HG02798 (cell line): ENCODE measurements around the gene HDDC3.

Experiments
- ATAC-seq: cut with Tn5 transposase; IDR thresholded peaks from one replicate; pipeline ENCODE4 v1.9.1; 2021; ENCODE audit warnings: mild to moderate bottlenecking; ENCODE audit not compliant: unreplicated experiment, poor library complexity

Gene HDDC3

GRCh38 chr15:90954712-90955623, 22.6 kb upstream of the HDDC3 start, which contains the start of gene RCCD1:
RCCD1 (plus strand) TSS chr15:90954884; CDS start chr15:90956735, 1,851 bp downstream.
- peak; percentile 94 for ATAC-seq

DNA sequence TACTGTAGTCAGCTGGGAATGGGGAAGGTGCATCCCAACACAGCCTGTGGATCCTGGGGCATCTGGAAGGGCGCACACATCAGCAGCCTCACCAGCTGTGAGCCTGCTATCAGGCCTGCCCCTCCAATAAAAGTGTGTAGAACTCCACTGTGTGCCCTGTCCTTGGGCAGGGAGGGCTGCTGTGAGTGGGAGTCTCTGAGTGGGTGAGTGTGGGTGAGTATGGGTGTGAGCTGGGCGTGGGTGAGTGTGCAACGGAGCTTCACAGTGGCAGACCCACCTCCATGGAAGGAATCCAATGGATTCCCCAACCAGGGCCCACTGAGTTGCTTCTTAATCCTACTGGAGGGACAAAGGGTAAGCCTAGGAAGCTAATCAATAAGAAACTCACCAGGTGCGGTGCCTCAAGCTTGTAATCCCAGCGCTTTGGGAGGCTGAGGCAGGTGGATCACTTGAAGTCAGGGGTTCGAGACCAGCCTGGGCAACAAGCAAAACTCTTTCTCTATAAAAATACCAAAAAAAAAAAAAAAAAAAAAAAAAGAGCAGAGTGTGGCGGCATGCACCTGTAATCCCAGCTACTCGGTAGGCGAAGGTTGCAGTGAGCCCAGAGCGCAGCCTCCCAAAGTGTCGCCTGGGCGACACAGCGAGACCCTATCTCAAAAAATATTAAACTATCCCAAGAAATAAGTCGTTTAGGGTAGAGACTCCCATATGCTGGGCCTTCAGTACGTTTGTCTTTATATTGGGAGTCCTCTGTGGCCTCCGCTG, 21.8 kb upstream of the HDDC3 start:
- no peak for ATAC-seq

- ATAC-seq = no peak
These were observed 20.7 kb upstream of the HDDC3 start for GRCh38 chr15:90952901-90953677.

GRCh38 chr15:90950676-90951075, 18.3 kb upstream of the HDDC3 start:
- ATAC-seq = no peak

DNA sequence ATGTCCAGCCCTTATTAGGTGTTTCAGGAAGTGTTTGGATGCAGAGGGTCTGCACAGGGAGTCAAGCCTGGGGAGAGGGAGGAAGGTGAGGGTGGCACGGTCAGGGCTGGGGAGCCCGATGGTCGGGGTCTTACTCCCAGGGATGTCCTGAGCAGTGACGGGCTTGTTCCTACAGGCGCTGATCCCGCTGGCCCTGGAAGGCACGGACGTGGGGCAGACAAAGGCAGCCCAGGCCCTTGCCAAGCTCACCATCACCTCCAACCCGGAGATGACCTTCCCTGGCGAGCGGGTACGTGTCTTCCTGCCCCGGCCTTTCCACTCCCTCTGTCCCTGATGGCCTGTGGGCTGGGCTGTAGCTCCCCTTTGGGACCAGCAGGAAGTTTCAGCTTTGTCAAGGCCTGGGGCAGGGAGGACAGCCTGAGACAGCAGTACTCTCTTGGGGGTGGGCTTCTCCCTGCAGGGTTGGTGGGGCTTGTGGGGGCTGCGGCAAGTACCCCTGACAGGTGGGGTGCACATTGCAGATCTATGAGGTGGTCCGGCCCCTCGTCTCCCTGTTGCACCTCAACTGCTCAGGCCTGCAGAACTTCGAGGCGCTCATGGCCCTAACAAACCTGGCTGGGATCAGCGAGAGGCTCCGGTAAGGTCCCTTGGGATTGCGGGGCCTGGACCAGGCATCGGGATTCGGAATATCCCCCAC, 17.8 kb upstream of the HDDC3 start:
- ATAC-seq = no peak

DNA sequence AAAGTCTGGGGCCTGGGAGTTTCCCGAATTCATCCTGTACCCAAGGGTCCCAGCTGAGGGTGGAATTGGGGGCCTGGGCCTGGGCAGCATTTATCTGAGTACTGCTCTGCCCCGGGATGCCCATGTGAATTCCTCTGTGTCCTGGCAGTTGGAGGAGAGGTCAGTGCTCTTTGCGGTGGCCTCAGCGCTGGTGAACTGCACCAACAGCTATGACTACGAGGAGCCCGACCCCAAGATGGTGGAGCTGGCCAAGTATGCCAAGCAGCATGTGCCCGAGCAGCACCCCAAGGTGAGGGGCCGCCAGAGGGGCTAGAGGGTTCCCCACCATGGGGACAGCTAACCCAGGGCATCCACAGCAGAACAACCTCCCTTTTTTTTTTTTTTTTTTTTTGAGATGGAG, 16.2 kb upstream of the HDDC3 start:
- no peak for ATAC-seq

DNA sequence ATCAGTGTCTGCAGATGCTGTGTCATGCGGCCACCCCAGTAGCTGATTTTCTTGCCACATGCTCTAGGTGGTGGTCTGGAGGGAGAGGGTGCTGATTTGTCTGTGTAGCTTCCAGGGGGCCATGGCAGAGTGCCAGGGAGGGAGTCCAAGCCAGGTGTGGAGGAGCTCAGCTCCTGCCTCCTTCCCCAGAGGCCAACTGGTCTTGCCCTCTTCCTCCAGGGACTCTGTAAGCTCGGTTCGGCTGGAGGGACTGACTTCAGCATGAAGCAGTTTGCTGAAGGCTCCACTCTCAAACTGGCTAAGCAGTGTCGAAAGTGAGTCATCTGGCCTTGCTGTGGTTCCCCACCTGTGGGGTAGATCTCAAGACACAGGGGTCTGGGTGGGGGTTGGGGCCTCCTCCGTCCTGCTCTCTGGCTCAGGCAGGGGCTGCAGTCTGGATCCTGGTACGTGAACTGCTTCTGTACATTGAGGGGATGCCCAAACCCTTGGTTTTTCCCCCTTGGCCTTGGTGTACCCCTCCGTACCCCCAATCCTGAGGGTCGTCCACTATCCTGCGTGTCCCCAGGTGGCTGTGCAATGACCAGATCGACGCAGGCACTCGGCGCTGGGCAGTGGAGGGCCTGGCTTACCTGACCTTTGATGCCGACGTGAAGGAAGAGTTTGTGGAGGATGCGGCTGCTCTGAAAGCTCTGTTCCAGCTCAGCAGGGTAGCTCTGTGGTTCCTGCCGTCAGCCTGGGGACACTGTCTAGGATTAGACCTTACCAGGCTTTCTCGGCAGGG, 15.4 kb upstream of the HDDC3 start:
- ATAC-seq = no peak

GRCh38 chr15:90946941-90947576, 14.7 kb upstream of the HDDC3 start:
- ATAC-seq = no peak

GRCh38 chr15:90946538-90946937, 14.2 kb upstream of the HDDC3 start:
- no peak for ATAC-seq

GRCh38 chr15:90945091-90945490, 12.7 kb upstream of the HDDC3 start:
- no peak for ATAC-seq

- ATAC-seq = no peak
These were observed 10.2 kb upstream of the HDDC3 start for GRCh38 chr15:90942354-90943120.

DNA sequence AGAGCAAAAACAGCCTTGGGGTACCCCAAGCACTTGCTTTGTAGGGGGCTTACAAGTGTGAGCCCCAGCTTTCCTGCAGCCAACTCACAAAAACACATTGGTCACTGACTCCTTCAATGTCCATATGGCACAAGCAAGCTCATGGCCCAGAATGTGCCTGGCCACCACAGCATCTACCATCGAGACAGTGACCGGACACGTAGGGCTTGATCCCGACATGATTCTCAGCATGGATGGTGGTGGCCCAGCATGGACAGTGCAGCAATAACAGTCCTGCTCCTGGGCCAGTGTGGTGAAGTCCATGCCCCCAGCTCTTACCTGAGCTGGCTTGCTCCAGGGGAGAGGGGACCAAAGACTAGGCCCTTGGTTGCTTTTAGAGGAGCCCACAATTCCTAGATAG, 8.7 kb upstream of the HDDC3 start:
- no peak for ATAC-seq

DNA sequence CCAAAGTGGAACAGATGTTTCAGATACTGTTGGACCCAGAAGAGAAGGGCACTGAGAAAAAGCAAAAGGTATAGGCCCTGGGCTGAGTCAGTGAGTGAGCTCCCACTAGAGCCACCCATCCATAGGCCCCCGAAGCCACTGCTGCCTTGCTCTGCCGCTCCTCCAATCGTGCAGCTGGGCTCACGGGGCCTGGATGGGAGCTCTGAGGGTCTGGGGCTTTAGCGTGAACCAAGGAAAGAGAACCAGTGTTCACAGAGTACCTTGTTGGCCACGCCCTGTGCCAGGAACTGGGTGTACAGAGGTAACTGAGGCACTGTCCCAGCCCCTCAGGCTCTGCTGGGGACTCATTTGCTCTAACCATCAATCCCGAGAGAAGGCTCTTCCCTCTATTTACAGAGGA, 7.4 kb upstream of the HDDC3 start:
- no peak for ATAC-seq

- no peak for ATAC-seq
These were observed 5.9 kb upstream of the HDDC3 start for GRCh38 chr15:90938261-90938660.

DNA sequence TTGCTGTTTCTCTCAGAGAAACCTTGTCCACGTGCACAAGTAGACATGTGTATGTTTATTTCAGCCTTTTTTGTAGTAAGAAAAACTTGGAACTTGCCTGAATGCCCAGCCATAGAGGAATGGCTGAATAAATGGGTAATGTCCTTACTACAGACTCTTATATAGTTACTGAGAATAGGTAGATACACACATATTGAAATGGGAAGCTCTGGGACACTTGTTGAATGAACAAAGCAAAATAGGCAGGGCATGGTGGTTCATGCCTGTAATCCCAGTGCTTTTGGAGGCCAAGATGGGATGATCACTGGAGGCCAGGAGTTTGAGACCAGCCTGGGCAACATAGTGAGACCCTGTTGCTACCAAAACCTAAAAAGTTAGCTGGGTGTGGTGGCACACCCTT, 4.5 kb upstream of the HDDC3 start:
- ATAC-seq = no peak

DNA sequence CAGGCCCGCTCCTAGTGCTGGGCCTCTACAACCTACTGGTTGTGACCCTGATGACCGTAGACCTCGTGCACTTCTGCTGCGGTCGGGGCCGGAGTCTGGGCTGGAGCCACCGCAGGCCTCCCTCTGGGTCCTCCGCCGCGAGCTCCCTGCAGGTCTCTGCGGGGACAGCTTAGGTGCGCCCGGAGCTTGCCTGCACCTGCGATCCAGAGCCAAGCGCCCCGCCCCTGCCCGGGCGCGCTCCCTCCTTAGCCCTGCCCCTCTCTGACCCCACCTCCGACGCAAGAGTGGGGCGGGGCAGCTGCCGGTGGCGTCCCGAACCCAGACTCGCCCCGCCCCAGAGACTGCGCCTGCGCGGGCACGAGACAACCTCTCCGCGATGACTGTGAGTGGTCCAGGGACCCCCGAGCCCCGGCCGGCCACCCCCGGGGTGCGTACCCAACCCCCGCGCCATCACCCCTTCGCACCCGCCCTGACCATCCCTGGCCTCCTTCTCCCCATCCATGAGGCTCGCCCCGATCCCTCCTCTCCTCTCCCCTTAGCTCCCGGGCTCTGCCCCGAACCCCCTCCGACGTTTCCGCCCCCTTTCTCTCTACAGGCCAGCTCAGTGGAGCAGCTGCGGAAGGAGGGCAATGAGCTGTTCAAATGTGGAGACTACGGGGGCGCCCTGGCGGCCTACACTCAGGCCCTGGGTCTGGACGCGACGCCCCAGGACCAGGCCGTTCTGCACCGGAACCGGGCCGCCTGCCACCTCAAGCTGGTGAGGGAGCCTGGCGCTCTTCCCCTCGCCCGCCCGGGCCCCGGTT, 2.8 kb upstream of the HDDC3 start, which contains the start of gene UNC45A:
Gene UNC45A (plus strand): TSS at position 337 of the 803 bp plus-strand sequence. CDS start 40 bp downstream, at position 377.
- ATAC-seq = peak; percentile 73

GRCh38 chr15:90934256-90934948, 2.1 kb upstream of the HDDC3 start:
- peak; percentile 31 for ATAC-seq
